Activated naive CD4-positive, alpha-beta T cell treated with anti-CD3 and anti-CD28 coated beads for 36 hours (primary cell): ENCODE data around the gene TLE5. TPM values are rescaled to one million over a fixed set of nuclear protein-coding genes. Genes with fewer than 3 reads are reported as not detected.

Experiments
- CTCF ChIA-PET: fragments of 350-600 bp; sonication (Branson Sonifier 250); formaldehyde crosslinking; loops from one replicate; lab custom pipeline; 2021; ENCODE audit warnings: antibody characterized with exemption; lab: Charles Lee
- DNase-seq: peaks from one replicate; pipeline ENCODE4 v3.0.0-alpha.2; 2020
- H3K27ac Mint-ChIP-seq: one replicate; pipeline ENCODE4 v1.8.0; 2021; ENCODE audit warnings: mild to moderate bottlenecking, mixed read lengths
- H3K27me3 Mint-ChIP-seq: one replicate; pipeline ENCODE4 v1.8.0; 2021; ENCODE audit warnings: low read depth, mixed read lengths
- H3K36me3 Mint-ChIP-seq: one replicate; pipeline ENCODE4 v1.8.0; 2021; ENCODE audit warnings: low read depth, mixed read lengths
- H3K4me1 Mint-ChIP-seq: one replicate; pipeline ENCODE4 v1.8.0; 2021; ENCODE audit warnings: low read depth, mixed read lengths
- H3K4me3 Mint-ChIP-seq: one replicate; pipeline ENCODE4 v1.8.0; 2021; ENCODE audit warnings: mild to moderate bottlenecking, moderate library complexity, mixed read lengths
- H3K9me3 Mint-ChIP-seq: one replicate; pipeline ENCODE4 v1.8.0; 2021; ENCODE audit warnings: mixed read lengths
- intact Hi-C: fragments of 100-400 bp; cut with micrococcal nuclease; formaldehyde crosslinking; loops from one replicate; pipeline ENCODE4 v1.15.1; 2023
- total RNA-seq, 2 experiments: library from RNA; stranded (reverse); gene quantifications; one replicate each; pipeline ENCODE4 v1.2.3, GENCODE V29; 2021

Gene TLE5
- total RNA-seq, 2 experiments from 2014 or later = 326 to 354 TPM

DNA sequence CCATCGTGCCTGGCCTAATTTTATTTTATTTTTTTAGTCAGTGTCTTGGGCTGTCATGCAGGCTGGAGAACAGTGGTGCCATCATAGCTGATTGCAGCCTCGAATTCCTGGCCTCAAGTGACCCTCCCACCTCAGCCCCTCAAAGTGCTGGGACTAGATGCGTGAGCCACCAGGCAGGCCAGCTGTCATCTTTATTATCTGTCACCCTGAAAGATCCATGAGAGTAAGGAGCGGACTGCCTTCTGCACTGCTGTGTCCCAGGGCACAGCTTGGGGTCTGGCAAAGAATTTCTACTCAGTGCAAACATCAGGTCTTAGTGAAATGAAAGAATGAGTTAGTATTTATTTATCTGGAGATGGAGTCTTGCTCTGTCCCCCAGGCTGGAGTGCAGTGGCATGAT, 9.5 kb upstream of the TLE5 start:
- Mint-ChIP-seq H3K36me3 (no peaks in the 10 kb centered on the region), H3K27ac (no peak overlapping the region), H3K4me3 (no peak overlapping the region), H3K4me1 (no peaks in the 10 kb centered on the region), H3K27me3 (no peaks in the 10 kb centered on the region), H3K9me3 (no peaks in the 10 kb centered on the region)
- no peak for DNase-seq
- CTCF ChIA-PET = interaction anchor here (0.6 kb wide), 1 partner anchor 37 kb away, joined by 3 read pairs; no protein-coding TSS in a partner anchor
- intact Hi-C loops = no loop called here

DNA sequence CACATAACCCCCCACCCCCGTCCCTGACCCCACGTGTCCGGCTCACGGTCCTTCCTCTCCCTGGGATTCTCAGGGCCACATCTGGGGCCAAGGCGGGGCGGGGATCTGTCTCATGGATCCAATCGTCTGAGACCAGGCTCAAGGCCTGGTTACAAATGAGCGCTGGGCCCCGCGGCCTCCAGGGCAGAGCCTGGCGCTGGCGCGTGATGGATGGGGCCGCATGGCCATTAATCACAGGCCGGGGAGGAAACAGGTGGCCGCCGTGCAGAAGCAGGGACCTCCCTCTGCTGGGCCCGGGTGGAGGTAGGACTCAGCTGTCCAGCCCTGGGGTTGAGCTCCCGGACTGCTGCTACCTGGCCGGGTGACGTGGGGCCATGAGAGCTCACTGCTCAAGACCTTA, 5.8 kb upstream of the TLE5 start:
- H3K27me3 Mint-ChIP-seq = no peaks in the 10 kb centered on the region
- H3K4me1 Mint-ChIP-seq = peaks cover 6% of the 10 kb centered on the region
- DNase-seq = no peak
- no peak overlapping the region for H3K4me3 Mint-ChIP-seq
- H3K27ac Mint-ChIP-seq = no peak overlapping the region
- no peaks in the 10 kb centered on the region for H3K9me3 Mint-ChIP-seq
- intact Hi-C loops = no loop called here
- no peaks in the 10 kb centered on the region for H3K36me3 Mint-ChIP-seq
- CTCF ChIA-PET = interaction anchor here (0.8 to 1.6 kb wide), 2 partner anchors 36 to 37 kb away, joined by 3 to 5 read pairs; no protein-coding TSS in a partner anchor

DNA sequence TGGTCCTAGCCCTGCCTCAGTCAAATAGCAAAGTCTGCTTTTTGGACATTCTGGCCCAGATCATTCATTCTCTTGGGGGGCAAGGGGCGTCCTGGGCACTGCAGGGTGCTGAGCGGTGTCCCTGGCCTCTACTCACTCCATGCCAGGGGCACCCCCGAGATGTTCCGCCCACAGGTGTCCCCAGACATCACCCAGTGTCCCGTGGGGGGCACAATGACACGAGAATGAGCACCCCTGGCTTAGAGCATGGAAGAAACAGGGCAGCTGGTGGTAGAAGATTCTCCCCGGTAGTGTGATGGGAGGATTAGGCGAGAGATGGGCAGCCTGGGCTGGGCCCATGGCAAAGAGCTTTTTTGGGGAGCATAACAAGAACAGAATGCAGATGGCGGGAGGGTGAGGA, 5.3 kb upstream of the TLE5 start:
- H3K4me3 Mint-ChIP-seq = no peak overlapping the region
- no peak overlapping the region for H3K27ac Mint-ChIP-seq

DNA sequence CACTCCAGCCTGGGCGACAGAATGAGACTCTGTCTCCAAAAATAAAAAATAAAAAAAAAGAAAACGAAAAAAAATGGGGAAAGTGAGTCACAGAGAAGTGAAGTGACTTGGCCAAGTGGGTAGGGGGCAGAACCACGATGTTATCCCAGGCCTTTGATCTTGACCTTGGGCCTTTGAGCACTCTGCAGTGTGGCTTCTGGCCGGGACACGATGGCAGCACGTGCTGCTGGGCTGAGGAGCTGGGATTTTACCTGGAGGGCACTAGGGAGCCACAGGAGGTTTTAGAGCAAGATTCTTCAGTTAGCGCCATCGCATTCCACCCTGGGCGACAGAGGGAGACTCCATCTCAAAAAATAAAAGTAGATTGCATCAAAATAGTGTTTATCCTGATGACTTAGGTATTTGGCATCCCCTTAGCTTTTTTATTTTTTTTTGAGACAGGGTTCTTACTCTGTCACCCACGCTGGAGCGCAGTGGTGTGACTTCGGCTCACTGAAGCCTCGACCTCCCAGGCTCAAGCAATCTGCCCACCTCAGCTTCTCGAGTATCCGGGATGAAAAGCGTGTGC, 4.3 kb upstream of the TLE5 start:
- H3K27ac Mint-ChIP-seq = no peak overlapping the region
- intact Hi-C loops = no loop called here
- no peaks in the 10 kb centered on the region for H3K9me3 Mint-ChIP-seq
- H3K4me1 Mint-ChIP-seq = peaks cover 9% of the 10 kb centered on the region
- no peaks in the 10 kb centered on the region for H3K36me3 Mint-ChIP-seq
- DNase-seq = no peak
- H3K4me3 Mint-ChIP-seq = no peak overlapping the region
- CTCF ChIA-PET = interaction anchor here (0.7 kb wide), 1 partner anchor 1195 kb away, joined by 3 read pairs; no protein-coding TSS in a partner anchor
- H3K27me3 Mint-ChIP-seq = no peaks in the 10 kb centered on the region

More for the DNA sequence above, 5.3 kb upstream of the TLE5 start:
- no peaks in the 10 kb centered on the region for H3K27me3 Mint-ChIP-seq
- H3K9me3 Mint-ChIP-seq = no peaks in the 10 kb centered on the region
- no peaks in the 10 kb centered on the region for H3K36me3 Mint-ChIP-seq
- DNase-seq = no peak
- H3K4me1 Mint-ChIP-seq = peaks cover 9% of the 10 kb centered on the region
- intact Hi-C loops = no loop called here
- CTCF ChIA-PET = interaction anchor here (1.6 kb wide), 1 partner anchor 36 kb away, joined by 3 read pairs; no protein-coding TSS in a partner anchor

DNA sequence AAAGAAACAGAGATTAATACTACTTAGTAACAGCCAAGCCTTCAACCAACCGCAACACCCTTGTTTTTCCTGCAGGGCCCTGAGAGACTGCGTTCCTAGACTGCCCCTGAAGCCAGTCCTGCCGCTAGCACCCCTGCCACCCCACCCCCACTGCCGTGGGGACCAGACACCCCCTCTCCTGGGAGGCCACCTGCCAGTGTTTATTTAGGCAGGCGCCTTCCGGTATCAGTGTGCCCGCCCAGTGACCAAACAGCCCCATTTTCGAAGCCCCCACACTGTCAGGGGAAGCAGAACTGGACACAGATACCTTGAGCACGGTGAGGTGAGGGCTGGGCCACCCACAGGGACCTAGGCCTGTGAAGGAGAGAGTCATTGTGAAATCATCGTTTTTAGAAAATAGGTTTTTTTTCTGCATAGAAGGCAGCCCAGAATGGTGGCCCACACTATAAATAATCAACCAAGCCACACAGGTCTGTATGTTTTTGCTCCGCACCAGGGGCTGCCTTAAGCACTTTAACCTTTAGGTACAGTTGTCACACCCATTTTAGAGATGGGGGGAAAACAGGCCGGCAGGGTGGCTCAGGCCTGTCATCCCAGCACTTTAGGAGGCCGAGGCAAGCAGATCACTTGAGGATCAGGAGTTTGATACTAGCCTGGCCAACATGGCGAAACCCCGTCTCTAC, 3.5 kb upstream of the TLE5 start:
- Mint-ChIP-seq H3K36me3 (peaks cover 2% of the 10 kb centered on the region), H3K4me3 (no peak overlapping the region), H3K27me3 (no peaks in the 10 kb centered on the region), H3K27ac (no peak overlapping the region), H3K9me3 (no peaks in the 10 kb centered on the region), H3K4me1 (peaks cover 11% of the 10 kb centered on the region)
- DNase-seq = no peak
- intact Hi-C loops = no loop called here
- CTCF ChIA-PET = interaction anchor here (0.7 to 1.1 kb wide), 2 partner anchors 10 to 1196 kb away, joined by 3 to 4 read pairs; no protein-coding TSS in a partner anchor

DNA sequence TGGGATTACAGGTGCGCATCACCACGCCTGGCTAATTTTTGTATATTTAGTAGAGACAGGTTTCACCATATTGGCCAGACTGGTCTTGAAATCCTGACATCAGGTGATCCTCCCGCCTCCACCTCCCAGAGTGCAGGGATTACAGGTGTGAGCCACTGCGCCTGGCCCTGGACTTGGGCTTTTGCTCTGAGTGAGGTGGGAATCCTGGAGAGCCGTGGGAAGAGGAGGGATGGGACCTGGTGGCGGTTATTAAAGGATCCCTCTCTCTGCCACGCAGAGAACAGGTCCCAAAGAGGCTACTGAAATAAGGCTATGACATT, 1.7 kb upstream of the TLE5 start:
- intact Hi-C loops = loop anchor here (5.0 kb wide), 1 partner anchor 112 kb away; no protein-coding TSS in a partner anchor
- Mint-ChIP-seq H3K4me3 (peak overlapping the region; percentile 84), H3K27me3 (no peaks in the 10 kb centered on the region), H3K27ac (peak overlapping the region; percentile 91), H3K4me1 (peaks cover 22% of the 10 kb centered on the region), H3K36me3 (peaks cover 16% of the 10 kb centered on the region), H3K9me3 (no peaks in the 10 kb centered on the region)
- no peak for DNase-seq
- CTCF ChIA-PET = interaction anchor here (0.7 to 1.0 kb wide), 2 partner anchors 12 to 40 kb away, joined by 3 to 5 read pairs; no protein-coding TSS in a partner anchor

DNA sequence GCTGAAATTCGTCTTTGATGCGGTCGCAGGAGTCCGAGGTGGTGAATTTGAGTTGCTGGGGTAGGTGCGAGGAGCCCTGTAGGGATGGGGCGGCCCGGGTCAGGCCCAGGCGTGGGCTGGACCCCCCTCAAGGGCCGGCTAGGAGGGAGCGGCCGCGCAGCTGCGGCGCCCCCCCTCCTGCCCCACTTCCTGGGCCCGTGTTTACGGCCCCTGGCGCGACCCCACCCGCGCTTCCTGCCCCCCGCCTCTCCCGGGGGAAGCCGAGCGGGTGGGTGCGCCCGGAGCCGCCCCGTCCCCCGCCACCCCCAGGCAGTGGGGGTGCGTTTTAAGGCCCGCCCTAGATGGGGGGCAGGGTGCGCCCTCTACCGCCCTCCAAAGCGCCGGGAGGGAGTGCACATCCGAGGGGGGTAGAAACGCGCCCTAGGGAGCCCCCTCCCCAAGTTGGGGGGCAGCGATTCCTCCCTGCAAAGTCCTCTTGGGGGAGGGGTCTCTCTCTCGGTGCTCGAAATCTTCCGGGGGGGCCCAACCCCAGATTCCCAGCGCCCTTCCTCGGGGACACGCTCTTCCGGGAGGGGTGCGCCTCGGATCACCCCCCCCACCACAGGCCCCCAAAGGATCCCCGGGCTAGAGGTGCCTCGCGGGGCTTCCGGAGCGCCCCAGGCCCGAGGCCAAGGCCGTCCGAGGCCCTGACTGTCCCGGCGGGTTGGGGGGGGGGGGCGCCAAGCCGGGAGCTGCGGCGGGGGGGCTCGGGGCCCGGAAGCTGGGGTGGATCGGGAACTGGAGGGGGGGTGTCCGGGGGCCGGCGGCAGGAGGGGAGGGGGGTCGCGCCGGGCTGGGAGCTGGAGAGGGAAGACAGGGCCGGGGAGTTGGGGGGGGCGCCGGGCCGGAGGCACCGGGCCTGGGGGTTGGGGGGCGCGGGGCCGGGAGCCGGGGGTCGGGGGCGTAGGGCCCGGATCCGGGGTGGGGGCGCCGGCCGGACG, 823 bp downstream of the TLE5 start:
- peak; percentile 63 for DNase-seq
- Mint-ChIP-seq H3K27ac (peak overlapping the region; percentile 88), H3K27me3 (no peaks in the 10 kb centered on the region), H3K4me3 (peak overlapping the region; percentile 82), H3K9me3 (no peaks in the 10 kb centered on the region), H3K4me1 (peaks cover 37% of the 10 kb centered on the region), H3K36me3 (peaks cover 28% of the 10 kb centered on the region)
- intact Hi-C loops = loop anchor here (1.0 to 5.0 kb wide), 3 partner anchors 26 to 123 kb away; partner anchors contain the start of gene NCLN
- CTCF ChIA-PET = interaction anchor here (1.2 to 1.8 kb wide), 5 partner anchors 10 to 42 kb away, joined by 4 to 10 read pairs (median 6); no protein-coding TSS in a partner anchor

DNA sequence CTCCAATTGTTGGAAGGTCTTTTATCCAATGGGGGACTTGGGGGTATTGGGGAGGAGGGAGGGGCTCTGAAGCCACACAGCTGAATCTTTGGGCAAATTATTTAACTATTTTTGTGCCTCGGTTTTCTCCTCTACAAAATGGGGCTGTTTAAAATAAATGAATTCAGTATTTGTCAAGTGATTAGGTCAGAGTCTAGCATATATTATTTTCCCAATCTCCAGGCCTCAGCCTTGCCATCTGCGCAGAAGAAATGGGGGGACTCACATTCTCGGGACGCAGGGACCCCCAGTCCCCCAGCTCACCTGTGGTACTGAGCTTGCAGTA, 1.5 kb downstream of the TLE5 start:
- Mint-ChIP-seq H3K4me1 (peaks cover 38% of the 10 kb centered on the region), H3K36me3 (peaks cover 28% of the 10 kb centered on the region), H3K9me3 (no peaks in the 10 kb centered on the region), H3K27ac (peak overlapping the region; percentile 88), H3K4me3 (peak overlapping the region; percentile 82), H3K27me3 (no peaks in the 10 kb centered on the region)
- no peak for DNase-seq
- CTCF ChIA-PET = interaction anchor here (0.6 to 1.8 kb wide), 6 partner anchors 10 to 43 kb away, joined by 3 to 10 read pairs (median 6); no protein-coding TSS in a partner anchor
- intact Hi-C loops = loop anchor here (1.0 to 5.0 kb wide), 3 partner anchors 26 to 124 kb away; partner anchors contain the start of gene NCLN

DNA sequence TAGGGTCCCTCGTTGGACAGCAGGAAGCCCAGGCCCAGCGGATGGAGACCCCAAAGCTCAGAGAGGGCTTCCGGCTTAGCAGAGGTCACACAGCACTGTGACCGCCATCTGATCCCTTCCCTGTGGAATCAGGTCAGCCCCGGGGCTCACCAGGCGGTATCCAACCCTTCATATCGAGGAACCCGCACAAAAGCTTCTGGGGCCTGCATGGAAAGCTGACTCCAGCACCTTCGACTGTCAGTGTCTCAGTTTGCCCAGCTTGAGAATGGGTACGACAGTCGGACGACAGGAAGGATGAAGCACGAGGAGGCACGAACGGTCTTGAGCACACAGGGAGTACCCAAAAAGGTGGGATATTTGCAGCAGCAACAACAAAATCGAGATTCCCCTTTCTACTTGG, 2.6 kb downstream of the TLE5 start:
- CTCF ChIA-PET = interaction anchor here (1.5 to 1.6 kb wide), 2 partner anchors 8 to 21 kb away, joined by 3 to 10 read pairs; no protein-coding TSS in a partner anchor
- Mint-ChIP-seq H3K9me3 (no peaks in the 10 kb centered on the region), H3K36me3 (peaks cover 35% of the 10 kb centered on the region), H3K4me3 (peak overlapping the region; percentile 82), H3K27ac (peak overlapping the region; percentile 88), H3K4me1 (peaks cover 48% of the 10 kb centered on the region), H3K27me3 (no peaks in the 10 kb centered on the region)
- DNase-seq = no peak
- intact Hi-C loops = loop anchor here (2.0 to 5.0 kb wide), 2 partner anchors 107 to 125 kb away; partner anchors contain the start of gene NCLN

DNA sequence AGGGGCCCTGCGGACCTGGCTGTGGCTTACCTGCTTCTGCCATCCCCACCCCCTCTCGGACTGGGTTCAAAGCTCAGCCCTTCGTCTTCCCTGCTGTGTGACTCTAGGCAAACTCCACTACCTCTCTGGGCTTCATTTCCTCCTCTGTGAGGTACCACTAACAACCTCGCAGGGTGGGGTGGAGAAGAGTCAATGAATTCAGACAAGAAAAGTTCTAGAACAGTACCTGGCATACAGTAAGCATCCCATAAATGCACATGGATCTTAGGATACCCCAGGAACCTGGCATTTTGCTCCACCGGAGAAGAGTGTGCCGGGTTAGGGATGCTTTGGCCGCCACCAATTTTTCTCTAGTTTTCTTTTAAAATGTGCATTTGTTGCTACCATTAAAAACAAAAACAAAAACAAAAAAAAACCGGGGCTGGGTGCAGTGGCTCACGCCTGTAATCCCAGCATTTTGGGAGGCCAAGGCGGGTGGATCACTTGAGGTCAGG, 3.4 kb downstream of the TLE5 start:
- peaks cover 35% of the 10 kb centered on the region for H3K36me3 Mint-ChIP-seq
- CTCF ChIA-PET = no interaction called here
- H3K4me1 Mint-ChIP-seq = peaks cover 55% of the 10 kb centered on the region
- intact Hi-C loops = no loop called here
- H3K27ac Mint-ChIP-seq = no peak overlapping the region
- H3K4me3 Mint-ChIP-seq = no peak overlapping the region
- H3K27me3 Mint-ChIP-seq = no peaks in the 10 kb centered on the region
- H3K9me3 Mint-ChIP-seq = no peaks in the 10 kb centered on the region
- DNase-seq = no peak

DNA sequence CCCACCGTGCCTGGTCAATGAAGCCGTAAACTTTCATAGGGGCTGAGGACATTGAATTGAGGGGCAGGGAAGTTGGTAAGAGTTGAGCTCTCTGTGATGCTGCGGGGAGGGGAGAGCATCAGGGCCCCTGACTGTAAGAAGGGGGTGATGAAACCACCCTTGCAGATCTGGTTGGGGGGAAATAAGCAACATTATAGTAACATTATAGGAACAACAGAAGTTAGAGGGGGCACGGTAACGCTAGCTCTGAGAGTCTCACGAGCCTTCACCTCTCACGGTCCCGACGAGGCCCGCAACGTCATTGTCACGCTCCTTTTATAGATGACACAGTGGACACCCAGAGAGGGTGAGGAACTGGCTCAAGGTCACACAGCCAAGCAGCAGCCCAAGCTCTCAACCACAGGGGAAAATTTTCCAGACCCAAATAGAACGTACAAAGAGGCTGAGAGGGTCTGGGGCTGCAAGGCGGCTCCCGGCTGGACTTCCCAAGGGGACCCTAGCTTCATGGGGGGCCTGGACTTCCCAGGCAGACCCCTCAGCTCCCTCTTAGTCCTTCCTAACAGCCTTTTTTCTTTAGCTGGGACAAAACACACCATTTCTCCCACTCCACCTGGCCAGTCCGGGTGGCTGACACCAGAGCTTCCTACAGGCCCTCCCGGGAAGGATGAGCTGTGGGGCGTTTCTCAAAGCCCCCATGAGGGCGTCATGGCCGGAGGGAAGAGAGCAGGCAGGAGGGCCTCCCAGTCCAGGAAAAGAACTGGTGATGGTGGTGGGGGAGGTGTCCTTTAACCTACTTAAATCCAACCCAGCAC, 4.1 kb downstream of the TLE5 start:
- no peaks in the 10 kb centered on the region for H3K9me3 Mint-ChIP-seq
- intact Hi-C loops = no loop called here
- H3K4me3 Mint-ChIP-seq = no peak overlapping the region
- H3K27ac Mint-ChIP-seq = no peak overlapping the region
- CTCF ChIA-PET = no interaction called here
- no peaks in the 10 kb centered on the region for H3K27me3 Mint-ChIP-seq
- H3K36me3 Mint-ChIP-seq = peaks cover 35% of the 10 kb centered on the region
- H3K4me1 Mint-ChIP-seq = peaks cover 58% of the 10 kb centered on the region
- DNase-seq = no peak
